Uterus (tissue), 4 donors: Measurements from ENCODE around the gene ZNF609. TPM values are rescaled to one million over a fixed set of nuclear protein-coding genes. Genes with fewer than 3 reads are reported as not detected.

ENCODE experiments used
- DNase-seq, 2 donors: peaks; one replicate each; pipeline ENCODE4 v3.0.0-alpha.2; 2019 to 2020
- H3K27ac ChIP-seq, 2 donors: fragments of 200-600 bp; sonication (generic); 1 replicate in 1 of 2; 2 replicates in 1 of 2; pipeline ENCODE4 v1.5.1; 2016 to 2018
- H3K27me3 ChIP-seq, 2 donors: fragments of 200-600 bp; sonication (generic); one replicate each; pipeline ENCODE4 v1.5.1; 2018 to 2019; ENCODE audit warnings: control low read depth in 1 of 2
- H3K36me3 ChIP-seq, 2 donors: fragments of 200-600 bp; sonication (generic); one replicate each; pipeline ENCODE4 v1.5.1; 2019; ENCODE audit warnings: control low read depth in 1 of 2
- H3K4me1 ChIP-seq, 2 donors: fragments of 200-600 bp; sonication (generic); one replicate each; pipeline ENCODE4 v1.5.1; 2018 to 2019; ENCODE audit warnings: control low read depth in 1 of 2
- H3K4me3 ChIP-seq, 2 donors: fragments of 200-600 bp; sonication (generic); 1 replicate in 1 of 2; 2 replicates in 1 of 2; pipeline ENCODE4 v1.5.1; 2018 to 2019; ENCODE audit warnings: mild to moderate bottlenecking in 1 of 2
- H3K9me3 ChIP-seq, 2 donors: fragments of 200-600 bp; sonication (generic); one replicate each; pipeline ENCODE4 v1.5.1; 2019; ENCODE audit warnings: control low read depth in 1 of 2
- CTCF ChIP-seq, 4 experiments: fragments of 200-600 bp in 2 of 4; fragments of 450-650 bp in 2 of 4; sonication (generic) in 2 of 4; IDR thresholded peaks; one replicate each; pipeline ENCODE4 v1.5.1; 2016 to 2019; ENCODE audit warnings: antibody characterized with exemption in 4 of 4, mild to moderate bottlenecking in 2 of 4, moderate library complexity in 1 of 4
- POLR2A ChIP-seq, 2 donors: fragments of 450-650 bp; IDR thresholded peaks; one replicate each; pipeline ENCODE4 v1.6.1; 2016; ENCODE audit warnings: antibody characterized with exemption in 2 of 2, mild to moderate bottlenecking in 1 of 2, moderate library complexity in 1 of 2
- intact Hi-C: fragments of 100-400 bp; cut with DNase I; formaldehyde crosslinking; loops from one replicate; pipeline ENCODE4 v1.15.1; 2023; ENCODE audit warnings: low total_unique reads
- total RNA-seq, 4 donors: library from RNA; depleted of rRNA in 3 of 4; stranded (reverse); fragments of >200 nt in 3 of 4; gene quantifications; one replicate each; pipeline versions ENCODE4 v1.1.0 to v1.2.4, GENCODE V29; 2014 to 2023
- donor health status: DM: yes; HTN: yes; CAD: no.

The ZNF609 gene
- total RNA-seq, 4 donors from 2014 or later, result 12.4 to 59.6 (median 26.1) TPM

- no peak for DNase-seq
- H3K4me3 ChIP-seq, result no peak overlapping the region
- no peak for TF ChIP-seq POLR2A (IDR thresholded peaks at IDR 0.05)
- no peak for TF ChIP-seq CTCF (IDR thresholded peaks at IDR 0.05)
- H3K27ac ChIP-seq, result peak overlapping the region; percentile 16 to 59
- peaks cover 0 to 11% of the 10 kb centered on the region in 2 donors for H3K4me1 ChIP-seq
- no peaks in the 10 kb centered on the region for H3K27me3 ChIP-seq
- no peaks in the 10 kb centered on the region for H3K9me3 ChIP-seq
- no peaks in the 10 kb centered on the region for H3K36me3 ChIP-seq
- intact Hi-C loops, result no loop called here
Measured at GRCh38 chr15:64507845-64508244, 47.5 kb downstream of the ZNF609 start.

DNA sequence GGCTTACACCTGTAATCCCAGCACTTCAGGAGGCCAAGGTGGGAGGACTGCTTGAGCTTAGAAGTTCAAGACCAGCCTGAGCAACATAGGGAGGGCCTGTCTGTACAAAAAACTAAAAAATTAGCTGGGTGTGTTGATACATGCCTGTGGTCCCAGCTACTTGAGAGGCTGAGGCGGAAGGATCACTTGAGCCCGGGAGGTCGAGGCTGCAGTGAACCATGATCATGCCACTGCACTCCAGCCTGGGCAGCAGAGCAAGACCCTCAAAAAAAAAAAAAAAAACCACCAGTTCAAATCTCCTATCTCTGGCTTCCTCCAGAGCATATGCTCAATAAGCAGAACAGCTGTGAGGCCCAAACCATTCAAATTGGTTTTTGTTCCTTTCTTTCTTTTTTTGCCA is 53.4 kb downstream of the ZNF609 start:
- TF ChIP-seq POLR2A (IDR thresholded peaks at IDR 0.05) (no peak), CTCF (IDR thresholded peaks at IDR 0.05) (no peak)
- intact Hi-C loops, result no loop called here
- Histone ChIP-seq H3K27ac (no peak overlapping the region), H3K27me3 (no peaks in the 10 kb centered on the region), H3K9me3 (no peaks in the 10 kb centered on the region), H3K36me3 (no peaks in the 10 kb centered on the region), H3K4me1 (no peaks in the 10 kb centered on the region), H3K4me3 (no peak overlapping the region)
- no peak for DNase-seq

GRCh38 chr15:64515196-64515595 is 54.8 kb downstream of the ZNF609 start:
- DNase-seq, result no peak
- no peaks in the 10 kb centered on the region for H3K4me1 ChIP-seq
- no peak overlapping the region for H3K4me3 ChIP-seq
- intact Hi-C loops, result no loop called here
- TF ChIP-seq CTCF (IDR thresholded peaks at IDR 0.05) (no peak), POLR2A (IDR thresholded peaks at IDR 0.05) (no peak)
- H3K9me3 ChIP-seq, result no peaks in the 10 kb centered on the region
- no peak overlapping the region for H3K27ac ChIP-seq
- no peaks in the 10 kb centered on the region for H3K27me3 ChIP-seq
- H3K36me3 ChIP-seq, result no peaks in the 10 kb centered on the region

- H3K4me1 ChIP-seq, result peaks cover 0 to 3% of the 10 kb centered on the region in 2 donors
- H3K27me3 ChIP-seq, result no peaks in the 10 kb centered on the region
- intact Hi-C loops, result no loop called here
- H3K36me3 ChIP-seq, result no peaks in the 10 kb centered on the region
- no peak overlapping the region for H3K27ac ChIP-seq
- TF ChIP-seq POLR2A (IDR thresholded peaks at IDR 0.05), result no peak
- no peak for TF ChIP-seq CTCF (IDR thresholded peaks at IDR 0.05)
- H3K9me3 ChIP-seq, result no peaks in the 10 kb centered on the region
- no peak for DNase-seq
- H3K4me3 ChIP-seq, result no peak overlapping the region
Measured at GRCh38 chr15:64515825-64516224, 55.4 kb downstream of the ZNF609 start.

GRCh38 chr15:64519897-64520296 is 59.5 kb downstream of the ZNF609 start:
- no peak overlapping the region for H3K4me3 ChIP-seq
- H3K4me1 ChIP-seq, result peaks cover 7 to 17% of the 10 kb centered on the region in 2 donors
- H3K27me3 ChIP-seq, result no peaks in the 10 kb centered on the region
- DNase-seq, result no peak
- H3K27ac ChIP-seq, result no peak overlapping the region
- intact Hi-C loops, result no loop called here
- no peaks in the 10 kb centered on the region for H3K36me3 ChIP-seq
- no peaks in the 10 kb centered on the region for H3K9me3 ChIP-seq
- TF ChIP-seq CTCF (IDR thresholded peaks at IDR 0.05) (no peak), POLR2A (IDR thresholded peaks at IDR 0.05) (no peak)
